HEK293T (cell line): ENCODE data around the gene MORN5.

Experiments
- BHLHE40 ChIP-seq: fragments of 450-650 bp; IDR thresholded peaks from 2 replicates; pipeline ENCODE4 v1.6.1; 2016; ENCODE audit warnings: mild to moderate bottlenecking, moderate library complexity, borderline replicate concordance
- SUZ12 ChIP-seq: fragments of 450-650 bp; IDR thresholded peaks from 2 replicates; pipeline ENCODE4 v1.6.1; 2016; ENCODE audit warnings: mild to moderate bottlenecking
- TARDBP ChIP-seq: fragments of 450-650 bp; IDR thresholded peaks from 2 replicates; pipeline ENCODE4 v1.6.1; 2016
- ZNF384 ChIP-seq: fragments of 450-650 bp; IDR thresholded peaks from 2 replicates; pipeline ENCODE4 v1.6.1; 2016

GRCh38 chr9:122205176-122205575 lies 45.5 kb downstream of the MORN5 start:
- TF ChIP-seq BHLHE40: no peak
- TF ChIP-seq SUZ12: no peak
- TF ChIP-seq TARDBP: no peak
- no peak for TF ChIP-seq ZNF384
